GM12865 (cell line): ENCODE measurements around the gene TTLL8.

Source experiments
- DNase-seq: peaks from one replicate; pipeline ENCODE4 v3.0.0; 2010; ENCODE audit warnings: low read depth
- H3K4me3 ChIP-seq: 2 replicates; pipeline ENCODE4 v1.5.1; 2011; ENCODE audit warnings: mild to moderate bottlenecking, low read depth, low read length, control low read depth
- CTCF ChIP-seq: IDR thresholded peaks from 2 replicates; pipeline ENCODE4 v1.5.1; 2011; ENCODE audit warnings: low read length, control low read depth, low read depth, inconsistent platforms; ENCODE audit not compliant: insufficient read depth; ENCODE audit errors: missing control alignments

Gene TTLL8

DNA sequence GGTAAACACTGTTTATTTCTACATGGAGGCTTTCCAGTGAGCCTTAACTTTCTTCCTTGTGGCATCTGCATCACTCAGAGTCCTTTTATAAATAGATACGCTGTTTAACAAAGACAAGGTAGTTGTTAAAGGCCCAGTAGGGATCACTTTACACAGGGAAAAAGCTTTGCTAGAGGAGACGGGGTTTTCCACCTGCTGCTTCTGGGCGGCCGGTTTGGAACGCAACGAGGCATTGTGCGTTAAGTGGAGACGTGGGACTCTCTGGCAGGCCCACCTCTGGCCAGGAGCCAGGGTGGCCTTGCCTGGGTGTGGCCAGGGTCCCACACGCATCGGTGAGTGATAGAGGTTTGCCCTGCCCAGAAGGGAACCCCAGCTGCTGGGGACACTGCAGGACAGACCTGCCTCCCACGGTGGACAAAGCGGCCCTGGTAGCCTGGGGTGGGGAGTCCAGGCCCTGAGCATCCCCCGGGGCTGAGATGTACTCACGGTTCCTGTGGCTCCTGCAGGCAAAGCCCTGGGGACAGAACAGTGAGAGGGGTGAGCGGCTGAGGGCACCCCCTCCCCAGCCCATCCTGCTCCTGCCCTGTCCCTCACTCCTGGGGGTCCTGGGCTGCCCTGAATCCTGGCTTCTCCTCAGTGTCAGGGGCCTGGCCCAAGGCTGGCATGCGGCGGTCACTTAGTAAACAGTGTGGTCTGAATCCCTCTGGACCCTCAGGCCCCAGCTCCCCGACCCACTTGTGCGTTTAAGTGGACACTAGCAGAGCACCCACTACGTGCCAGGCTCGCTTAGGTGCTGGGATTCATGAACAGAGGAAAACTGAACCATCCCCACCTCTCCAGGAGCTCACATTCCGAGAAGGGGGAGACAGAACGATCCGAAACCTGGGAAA is 49.7 kb downstream of the TTLL8 start:
- TF ChIP-seq CTCF, result no peak
- no peak for DNase-seq
- H3K4me3 ChIP-seq, result no peak overlapping the region

GRCh38 chr22:50007057-50007511 is 51.0 kb downstream of the TTLL8 start:
- no peak overlapping the region for H3K4me3 ChIP-seq
- DNase-seq, result no peak
- TF ChIP-seq CTCF, result no peak

DNA sequence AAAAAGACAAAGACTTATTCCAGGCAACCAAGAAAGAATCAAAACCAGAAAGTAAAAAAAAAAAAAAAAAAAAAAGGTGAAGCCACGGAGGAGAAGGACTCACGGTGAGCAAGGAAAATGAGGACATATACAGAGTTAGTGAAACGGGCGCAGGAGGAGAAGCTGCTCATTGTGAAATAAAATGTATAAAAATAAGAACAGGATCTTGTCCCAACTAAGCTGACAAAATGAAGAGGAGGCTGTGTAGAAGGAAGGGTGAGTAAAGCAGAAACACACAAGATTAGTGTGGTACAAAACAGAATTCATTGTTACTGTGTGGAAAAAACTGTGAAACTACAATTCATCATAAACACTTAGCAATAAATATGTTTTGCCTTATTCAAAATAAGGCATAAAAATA is 53.2 kb downstream of the TTLL8 start:
- TF ChIP-seq CTCF, result no peak
- H3K4me3 ChIP-seq, result no peak overlapping the region
- DNase-seq, result no peak

DNA sequence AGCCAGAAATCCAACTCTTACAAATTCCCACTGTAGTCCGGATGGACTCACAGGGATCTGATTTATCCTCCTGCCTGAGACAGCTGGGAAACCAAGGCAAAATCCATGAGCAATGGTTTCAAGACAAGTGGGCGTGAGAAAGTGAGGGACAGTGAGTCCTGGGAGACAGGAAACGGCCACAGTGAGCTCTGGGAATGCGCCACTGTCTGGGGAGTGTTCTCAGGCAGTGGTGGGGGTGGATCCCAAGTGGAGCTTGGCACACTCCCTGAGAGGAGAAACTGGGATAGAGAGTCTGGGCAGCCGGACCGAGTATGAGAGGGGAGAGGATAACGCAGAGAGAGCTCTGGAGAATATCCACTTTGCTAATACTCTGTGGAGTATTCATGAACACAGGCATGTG is 55.3 kb downstream of the TTLL8 start:
- no peak overlapping the region for H3K4me3 ChIP-seq
- DNase-seq, result no peak

DNA sequence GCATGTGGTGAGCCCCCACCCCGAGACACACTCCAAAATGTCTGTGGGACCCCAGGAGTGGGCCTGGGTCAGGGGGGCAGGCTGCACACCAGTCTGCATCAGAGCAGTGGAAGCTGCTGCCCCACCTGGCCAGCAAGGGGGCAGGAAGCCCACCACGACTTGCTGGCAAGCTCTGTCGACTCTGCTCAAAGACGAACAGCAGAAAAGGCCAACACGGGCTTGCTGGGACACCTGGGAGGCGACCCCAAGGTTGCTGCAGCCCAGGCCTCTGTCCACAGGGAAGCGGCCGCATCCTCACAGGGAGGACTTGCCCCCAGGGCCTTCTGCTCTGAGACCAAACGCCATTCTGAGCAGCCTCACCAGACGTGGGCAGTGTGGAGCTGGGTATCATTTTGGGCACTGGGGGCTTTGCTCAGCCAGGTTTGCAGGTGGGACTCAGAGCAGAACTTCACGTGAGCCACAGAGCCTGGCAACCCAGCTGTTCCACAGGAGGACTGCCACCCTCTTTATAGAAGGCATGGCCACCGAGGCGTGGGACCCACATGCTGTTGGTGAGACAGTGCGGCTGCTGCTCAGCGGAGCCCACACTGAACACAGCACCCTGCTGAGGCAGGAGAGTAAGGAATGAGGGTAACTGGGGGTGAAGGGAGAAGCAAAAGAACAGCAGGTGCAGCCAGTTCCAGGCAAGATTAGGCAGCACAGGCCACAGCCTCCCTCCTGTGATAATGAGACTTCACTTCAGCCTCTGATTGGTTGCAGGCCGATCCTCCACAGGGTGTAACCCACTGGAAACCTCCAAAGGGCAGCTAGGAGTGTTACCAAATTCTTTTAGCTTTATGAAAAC is 56.5 kb downstream of the TTLL8 start:
- no peak for TF ChIP-seq CTCF
- no peak for DNase-seq
- H3K4me3 ChIP-seq, result no peak overlapping the region

More for the DNA sequence above, 55.3 kb downstream of the TTLL8 start:
- no peak for TF ChIP-seq CTCF

DNA sequence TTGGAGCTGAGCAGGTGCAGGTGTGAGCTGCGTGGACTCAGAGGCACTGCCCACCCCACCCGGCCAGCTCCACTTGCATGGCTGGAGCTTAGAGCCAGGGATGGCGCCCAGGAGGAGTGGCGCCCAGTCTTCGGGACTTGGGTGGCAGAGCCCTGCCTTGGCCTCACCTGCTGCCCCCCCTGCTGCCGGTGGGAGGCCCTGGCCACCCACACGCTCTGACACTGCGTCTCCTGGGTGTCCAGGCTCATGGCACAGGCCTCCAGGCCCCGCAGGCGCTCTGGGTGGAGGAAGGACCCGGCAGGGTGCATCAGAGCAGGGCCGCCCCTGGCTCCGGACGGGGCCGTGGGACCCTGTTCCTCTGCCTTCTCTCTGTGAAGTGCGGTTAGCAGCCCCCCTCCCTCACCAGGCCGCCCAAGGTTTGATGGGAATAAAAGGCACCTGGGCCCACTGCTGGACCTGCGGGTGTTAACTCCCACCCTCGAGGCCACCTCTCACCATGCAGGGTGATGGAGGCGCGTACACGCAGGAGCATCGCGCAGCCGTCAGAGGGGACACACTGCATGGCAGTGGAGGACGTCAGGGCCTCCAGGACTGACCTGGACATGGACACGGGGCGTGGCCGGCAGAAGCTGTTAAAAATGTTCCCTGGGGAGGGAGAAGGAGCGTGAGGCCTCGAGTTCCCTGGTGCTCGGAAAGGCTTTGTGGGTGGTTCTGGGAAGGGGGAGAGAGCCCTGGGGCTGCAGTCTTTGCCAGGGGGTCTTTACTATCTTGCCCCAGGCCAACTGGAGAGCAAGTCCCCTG is 57.3 kb downstream of the TTLL8 start:
- DNase-seq, result no peak
- no peak overlapping the region for H3K4me3 ChIP-seq
- TF ChIP-seq CTCF, result no peak
